GM19035 (cell line): ENCODE measurements around the gene FMN1.
A peak's percentile ranks its signal among the peaks of the same experiment; 100 is the strongest.

ENCODE experiments used
- ATAC-seq: cut with Tn5 transposase; IDR thresholded peaks from one replicate; pipeline ENCODE4 v1.9.1; 2021; ENCODE audit not compliant: unreplicated experiment

FMN1 gene

GRCh38 chr15:32737304-32737703 is 457.2 kb downstream of the FMN1 start:
- no peak for ATAC-seq

- ATAC-seq = no peak
Observed at GRCh38 chr15:32736701-32737061, 457.8 kb downstream of the FMN1 start.

- ATAC-seq = no peak
Observed at GRCh38 chr15:32735989-32736700, 458.4 kb downstream of the FMN1 start.

DNA sequence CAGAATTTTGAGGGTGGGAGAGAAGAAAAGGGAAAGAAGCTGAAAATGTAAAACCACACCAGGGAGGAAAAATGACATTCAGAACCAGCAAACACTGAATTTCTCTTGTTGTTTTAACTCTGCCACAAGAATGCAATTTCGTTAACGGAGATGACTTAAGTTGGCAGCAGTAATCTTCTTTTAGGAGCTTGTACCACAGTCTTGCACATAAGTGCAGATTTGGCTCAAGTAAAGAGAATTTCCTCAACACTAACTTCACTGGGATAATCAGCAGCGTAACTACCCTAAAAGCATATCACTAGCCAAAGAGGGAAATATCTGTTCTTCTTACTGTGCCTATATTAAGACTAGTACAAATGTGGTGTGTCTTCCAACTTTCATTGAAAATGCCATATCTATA is 461.2 kb downstream of the FMN1 start:
- no peak for ATAC-seq

GRCh38 chr15:32732574-32733157 is 461.8 kb downstream of the FMN1 start:
- no peak for ATAC-seq

- no peak for ATAC-seq
Observed at GRCh38 chr15:32730677-32731654, 463.5 kb downstream of the FMN1 start.

DNA sequence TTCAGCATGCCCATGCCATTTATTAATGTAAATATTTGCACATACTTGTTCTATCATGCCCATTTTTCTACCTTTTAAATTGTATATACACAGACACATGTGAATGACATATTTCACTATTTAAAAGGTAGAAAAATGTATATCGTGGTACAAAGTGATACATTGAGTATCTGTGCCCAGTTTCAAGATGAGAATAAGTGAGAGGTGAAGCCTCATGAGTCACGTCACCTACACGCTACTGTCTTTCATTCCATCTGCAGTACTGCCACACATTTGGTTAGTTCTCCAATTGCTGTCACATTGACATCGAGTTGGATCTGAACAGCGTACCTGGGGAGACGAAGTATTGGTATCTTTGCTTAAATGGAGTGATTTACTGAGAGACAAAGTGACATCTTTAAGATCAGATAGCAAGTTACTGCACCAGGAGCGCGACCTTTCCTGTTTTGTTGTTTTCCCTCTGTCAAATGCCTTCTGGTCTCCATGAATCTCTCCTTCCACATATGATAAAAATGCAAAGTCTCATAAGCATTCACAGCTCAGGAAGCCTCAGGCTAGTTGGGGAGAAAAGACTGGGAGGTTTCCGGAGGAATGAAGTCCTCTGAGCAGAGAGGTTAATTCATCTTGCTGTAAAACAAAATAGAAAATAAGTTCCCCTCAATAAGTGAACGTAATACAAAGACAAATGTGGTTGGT is 464.7 kb downstream of the FMN1 start:
- no peak for ATAC-seq

- ATAC-seq = peak; percentile 88
Observed at GRCh38 chr15:32723171-32723948, 471.2 kb downstream of the FMN1 start.

DNA sequence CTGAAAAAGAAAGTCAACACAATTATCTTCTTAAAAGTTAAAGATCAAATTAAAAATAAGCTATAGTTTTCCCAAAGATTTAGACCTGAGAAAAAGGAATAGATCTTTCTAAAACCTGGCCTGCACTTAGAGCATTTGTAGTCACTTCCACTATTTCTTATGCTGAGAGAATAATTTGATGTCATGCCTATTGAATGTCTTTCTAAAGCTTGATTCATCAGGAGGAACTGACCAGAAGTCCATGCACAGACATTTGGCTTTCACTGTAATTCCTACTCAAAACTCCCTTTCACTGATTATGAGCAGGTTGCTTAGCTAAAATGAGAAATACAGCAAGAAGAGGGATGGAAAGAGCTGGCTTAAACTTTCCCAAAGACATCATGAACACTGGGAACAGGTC is 472.4 kb downstream of the FMN1 start:
- no peak for ATAC-seq

DNA sequence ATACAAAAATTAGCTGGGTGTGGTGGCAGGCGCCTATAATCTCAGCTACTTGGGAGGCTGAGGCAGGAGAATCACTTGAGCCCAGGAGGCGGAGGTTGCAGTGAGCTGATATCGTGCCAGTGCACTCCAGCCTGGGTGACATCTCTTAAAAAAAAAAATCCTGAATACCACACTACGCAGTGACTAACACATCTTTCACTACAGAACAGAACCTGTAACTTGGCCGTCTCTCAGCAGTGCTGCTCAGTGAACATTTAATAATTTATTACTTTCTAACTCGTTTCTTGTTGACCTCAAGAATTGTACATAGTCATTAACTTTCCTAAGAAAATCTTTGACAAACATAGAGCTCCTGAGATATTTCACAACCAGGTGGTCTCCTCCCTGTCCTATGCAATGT is 472.9 kb downstream of the FMN1 start:
- no peak for ATAC-seq

- no peak for ATAC-seq
Observed at GRCh38 chr15:32718821-32719716, 475.4 kb downstream of the FMN1 start.

- no peak for ATAC-seq
Observed at GRCh38 chr15:32718227-32718820, 476.2 kb downstream of the FMN1 start.

DNA sequence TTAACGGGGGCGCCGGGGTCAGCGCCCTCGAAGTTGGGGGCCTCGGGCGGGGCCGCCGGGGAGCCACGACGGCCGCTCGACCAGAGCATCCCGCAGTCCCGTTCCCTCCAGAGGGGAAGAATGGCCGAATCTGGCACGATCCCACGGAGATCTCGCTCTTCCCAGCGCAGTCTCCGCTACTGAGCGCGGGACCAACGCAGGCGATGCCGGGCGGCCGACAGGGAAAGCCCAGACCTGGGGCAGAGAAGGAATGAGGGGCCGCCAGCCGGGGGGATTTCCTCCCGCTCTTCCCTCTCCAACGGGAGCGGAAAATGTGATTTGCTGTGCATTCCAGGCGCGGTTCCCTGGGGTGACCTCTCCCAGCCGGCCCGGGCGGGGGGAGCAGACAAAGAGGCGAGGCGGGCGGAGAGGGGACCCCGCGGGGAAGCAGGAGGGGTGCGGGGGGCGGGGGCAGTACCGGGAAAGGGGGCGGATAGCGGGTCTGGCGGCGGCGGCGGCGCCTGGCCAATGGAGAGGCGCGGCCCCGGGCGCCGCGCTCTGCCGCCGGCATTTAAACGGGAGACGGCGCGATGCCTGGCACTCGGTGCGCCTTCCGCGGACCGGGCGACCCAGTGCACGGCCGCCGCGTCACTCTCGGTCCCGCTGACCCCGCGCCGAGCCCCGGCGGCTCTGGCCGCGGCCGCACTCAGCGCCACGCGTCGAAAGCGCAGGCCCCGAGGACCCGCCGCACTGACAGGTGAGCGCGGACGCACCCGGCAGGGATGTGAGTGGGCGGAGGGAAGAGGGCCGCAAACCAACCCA is 476.9 kb downstream of the FMN1 start, which contains the start of gene GREM1:
TSS of gene GREM1 (plus strand) at position 579 of the 801 bp plus-strand sequence. CDS start 12,687 bp downstream, outside the sequence.
- no peak for ATAC-seq

DNA sequence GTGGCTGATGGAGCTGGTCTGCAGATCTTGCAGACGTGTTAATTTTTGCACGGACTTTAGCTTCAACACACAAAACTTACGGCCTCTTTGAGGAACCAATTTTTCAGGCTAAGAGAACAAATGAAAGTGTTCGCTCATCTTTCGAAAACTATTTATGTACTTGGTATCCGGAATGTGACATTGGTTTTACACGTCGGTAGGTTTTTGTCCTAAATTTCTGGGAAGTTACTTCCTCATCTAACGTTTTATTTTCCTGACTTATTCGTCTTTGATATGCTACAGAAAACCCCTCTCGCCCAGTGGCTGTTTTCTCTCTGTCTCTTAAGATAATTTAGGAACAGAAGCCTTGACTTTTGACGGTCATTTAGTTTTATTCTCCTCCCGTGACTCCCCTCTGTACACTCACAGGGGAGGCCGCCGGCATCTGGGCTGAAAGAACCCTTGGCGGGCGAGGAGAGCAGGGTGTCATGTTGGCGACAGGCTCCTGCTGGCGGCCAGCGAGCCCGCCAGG is 477.5 kb downstream of the FMN1 start:
- ATAC-seq = no peak

GRCh38 chr15:32716216-32716914 is 478.1 kb downstream of the FMN1 start:
- no peak for ATAC-seq
